Effector CD8-positive, alpha-beta T cell (primary cell): ENCODE results near the gene GCFC2.

ENCODE experiments used
- DNase-seq: peaks from one replicate; lab custom pipeline; 2025; lab: John Stamatoyannopoulos, UW

GCFC2 gene

GRCh38 chr2:75627902-75628504 lies 82.7 kb downstream of the GCFC2 start:
- peak; percentile 32 for DNase-seq

DNA sequence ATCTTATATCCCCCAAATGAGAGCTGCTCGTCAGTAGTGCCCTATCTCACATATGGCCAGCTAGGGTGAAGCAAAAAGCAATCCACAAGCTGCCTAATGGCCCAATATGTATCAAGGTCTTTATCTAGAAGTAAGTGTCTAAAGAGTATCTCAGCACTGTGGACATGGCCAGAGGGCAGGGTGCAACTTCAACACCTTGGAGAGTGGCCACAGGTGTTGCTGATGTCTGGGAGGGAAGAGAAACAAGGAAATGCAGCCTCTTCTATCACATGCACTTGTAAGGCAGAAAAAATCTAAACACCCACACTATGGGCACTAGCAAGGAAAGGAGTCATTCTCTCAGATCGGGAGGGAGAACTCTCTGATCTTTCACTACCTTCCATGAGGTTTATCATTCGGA lies 87.8 kb downstream of the GCFC2 start:
- no peak for DNase-seq

DNA sequence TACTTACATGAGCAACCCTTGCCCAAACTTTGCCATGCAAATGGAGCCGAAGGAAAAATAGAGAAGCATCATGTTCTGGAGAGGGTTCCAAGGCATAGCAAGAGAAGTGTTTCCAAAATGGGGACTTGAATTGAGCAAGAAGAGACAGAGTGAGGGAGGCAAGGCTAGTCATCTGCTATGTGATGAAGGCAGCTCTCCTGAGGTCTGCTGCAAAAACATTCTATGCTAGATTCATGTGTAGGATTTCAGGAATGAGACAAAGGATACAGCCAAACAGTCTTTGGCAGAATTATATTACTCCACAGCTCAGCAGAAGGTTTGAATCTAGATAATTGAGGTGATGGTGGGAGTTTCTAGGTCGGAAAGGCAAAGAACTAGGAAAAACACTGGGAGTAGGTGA lies 88.2 kb downstream of the GCFC2 start:
- DNase-seq = no peak

DNA sequence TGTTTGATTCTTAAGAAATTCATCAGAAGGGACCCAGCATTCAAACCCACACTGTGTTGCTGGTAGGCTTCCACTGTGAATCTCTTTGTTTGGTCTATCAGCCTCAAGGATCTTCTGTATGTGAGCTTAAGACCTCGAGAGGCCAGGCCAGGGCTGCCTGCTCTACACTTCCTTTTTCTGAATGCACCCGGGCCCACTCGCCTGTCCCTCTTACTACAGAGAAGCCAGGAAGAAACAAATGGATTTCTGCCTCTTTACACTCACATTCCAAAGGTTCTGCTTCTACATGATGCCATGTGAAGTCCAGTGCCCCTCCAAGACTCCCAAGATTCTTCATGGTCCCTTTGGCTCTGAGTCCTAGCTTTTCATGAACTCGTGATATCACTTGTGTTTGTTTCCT lies 89.5 kb downstream of the GCFC2 start:
- DNase-seq = no peak

GRCh38 chr2:75619956-75620740 lies 90.6 kb downstream of the GCFC2 start:
- no peak for DNase-seq

- DNase-seq = no peak
Observed at GRCh38 chr2:75616933-75617332, 93.8 kb downstream of the GCFC2 start.

DNA sequence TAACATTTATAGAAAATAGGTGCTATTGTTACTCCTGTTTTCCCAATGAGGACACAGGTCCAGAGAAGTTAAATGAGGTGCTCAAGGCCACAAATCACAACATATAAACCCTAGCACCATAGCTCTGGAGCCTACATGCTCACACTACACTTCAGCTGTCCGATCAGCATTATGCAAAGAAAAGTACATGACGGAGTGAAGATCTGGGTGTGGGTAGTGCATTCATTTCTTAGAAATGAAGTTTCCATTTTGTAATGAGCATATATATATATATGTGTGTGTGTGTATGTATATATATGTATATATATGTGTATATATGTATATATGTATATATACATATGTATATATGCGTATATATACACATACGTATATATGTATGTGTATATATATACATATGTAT lies 94.3 kb downstream of the GCFC2 start:
- no peak for DNase-seq

DNA sequence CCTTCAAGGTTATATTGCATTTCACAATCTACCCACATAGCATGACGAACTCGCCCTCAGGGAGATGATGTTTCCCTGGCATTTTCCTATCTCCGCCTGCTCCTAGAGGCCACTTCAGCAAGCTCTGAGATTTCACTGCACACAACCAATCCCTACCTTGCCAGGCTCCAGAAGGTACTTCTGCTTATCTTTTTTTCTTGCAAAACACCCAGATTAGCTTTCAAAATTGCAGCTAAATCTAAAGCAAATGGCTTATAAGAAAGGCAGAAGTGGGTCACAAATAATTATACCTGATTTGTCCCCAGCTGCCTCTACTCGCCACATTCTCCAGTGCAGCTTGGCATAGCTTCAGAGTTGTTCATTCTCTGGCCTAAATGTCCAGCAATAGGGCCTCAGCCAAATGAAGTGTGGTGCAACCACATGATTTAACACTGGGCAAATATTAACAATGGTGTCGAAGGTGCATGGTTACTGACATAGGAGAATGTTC lies 96.5 kb downstream of the GCFC2 start:
- DNase-seq = no peak

DNA sequence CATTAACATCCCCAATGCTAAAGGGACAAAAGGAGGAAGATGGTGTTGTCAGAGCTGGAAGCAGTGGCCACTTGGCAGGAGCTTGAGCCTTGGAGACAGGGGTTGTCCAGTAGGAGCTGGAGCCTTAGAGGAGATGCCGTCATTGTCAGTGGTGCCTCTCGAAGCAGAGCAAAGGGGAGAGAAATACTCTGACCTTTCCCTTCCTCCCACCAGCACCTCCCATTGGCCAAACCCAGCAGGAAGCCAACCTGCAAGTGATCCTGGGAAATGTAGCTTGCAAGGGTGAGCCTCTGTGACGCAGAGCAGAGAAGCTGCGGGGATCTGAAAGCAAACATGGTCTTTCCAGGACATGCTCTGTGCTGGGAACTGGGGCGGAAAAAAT lies 97.9 kb downstream of the GCFC2 start:
- DNase-seq = no peak
